Common myeloid progenitor, CD34-positive (primary cell): ENCODE measurements around the gene PCDHGA10.
"Not testable (repeated sequence)": the region's sequence is repeated elsewhere in the genome, so short reads cannot be mapped to it uniquely, and the experiment has no call there.

ENCODE experiments used
- CTCF ChIA-PET: fragments of 350-600 bp; sonication (Branson Sonifier 250); formaldehyde crosslinking; loops from one replicate; lab custom pipeline; 2021; ENCODE audit warnings: antibody characterized with exemption; lab: Charles Lee
- POLR2A ChIA-PET: fragments of 350-600 bp; sonication (Branson Sonifier 250); formaldehyde crosslinking; loops from one replicate; lab custom pipeline; 2021; ENCODE audit warnings: antibody characterized with exemption; lab: Charles Lee
- DNase-seq, 3 donors: peaks; one replicate each; pipeline versions ENCODE4 v3.0.0 to v3.0.0-alpha.2; 2013
- H3K27ac ChIP-seq, 2 experiments: 1 replicate in 1 of 2; 2 replicates in 1 of 2; pipeline ENCODE4 v1.7.0; 2013; ENCODE audit warnings: inconsistent platforms in 2 of 2, low read length in 2 of 2, mild to moderate bottlenecking in 2 of 2, low read depth in 1 of 2, moderate library complexity in 1 of 2; ENCODE audit not compliant: severe bottlenecking in 2 of 2, insufficient read depth in 1 of 2, poor library complexity in 1 of 2
- H3K27me3 ChIP-seq, 5 experiments: replicated peaks in 2 of 5; 1 replicate in 3 of 5; 2 replicates in 2 of 5; pipeline versions ENCODE4 v1.6.1 to v1.7.0; 2013; ENCODE audit warnings: low read length in 4 of 5, mild to moderate bottlenecking in 2 of 5, moderate library complexity in 2 of 5, inconsistent platforms in 1 of 5; ENCODE audit not compliant: insufficient read depth in 5 of 5, control insufficient read depth in 4 of 5
- H3K36me3 ChIP-seq, 4 experiments: 1 replicate in 2 of 4; 2 replicates in 2 of 4; pipeline versions ENCODE4 v1.6.1 to v1.7.0; 2013; ENCODE audit warnings: low read length in 3 of 4, control low read depth in 1 of 4, mild to moderate bottlenecking in 1 of 4; ENCODE audit not compliant: control insufficient read depth in 4 of 4, insufficient read depth in 4 of 4
- H3K4me1 ChIP-seq, 4 experiments: 1 replicate in 3 of 4; 2 replicates in 1 of 4; pipeline versions ENCODE4 v1.6.1 to v1.7.1; 2013; ENCODE audit warnings: low read length in 3 of 4, mild to moderate bottlenecking in 3 of 4, control low read depth in 1 of 4, inconsistent platforms in 1 of 4, moderate library complexity in 1 of 4; ENCODE audit not compliant: control insufficient read depth in 4 of 4, insufficient read depth in 4 of 4; ENCODE audit errors: control extremely low read depth in 1 of 4
- H3K4me3 ChIP-seq, 7 experiments: 1 replicate in 4 of 7; 2 replicates in 3 of 7; pipeline versions ENCODE4 v1.5.1 to v1.7.0; 2013; ENCODE audit warnings: mild to moderate bottlenecking in 7 of 7, low read length in 6 of 7, moderate library complexity in 6 of 7, inconsistent platforms in 2 of 7, low read depth in 2 of 7, control low read depth in 1 of 7; ENCODE audit not compliant: insufficient read depth in 4 of 7, control insufficient read depth in 1 of 7; ENCODE audit errors: extremely low read depth in 1 of 7
- H3K9me3 ChIP-seq, 5 experiments: 1 replicate in 4 of 5; 2 replicates in 1 of 5; pipeline versions ENCODE4 v1.6.1 to v1.7.1; 2013; ENCODE audit warnings: low read length in 4 of 5, mild to moderate bottlenecking in 2 of 5, inconsistent platforms in 1 of 5, low read depth in 1 of 5, moderate library complexity in 1 of 5; ENCODE audit not compliant: control insufficient read depth in 4 of 5, insufficient read depth in 2 of 5; ENCODE audit errors: control extremely low read depth in 1 of 5
- WGBS: methylation state at CpG from one replicate; pipeline ENCODE4 v1.1.5; 2013; ENCODE audit not compliant: insufficient coverage; 5-methylcytosine and 5-hydroxymethylcytosine counted together

Gene PCDHGA10

GRCh38 chr5:141373673-141374317, 39.0 kb upstream of the PCDHGA10 start, which contains the start of gene PCDHGA6:
PCDHGA6 (plus strand) TSS chr5:141373891; CDS start chr5:141374084, 193 bp downstream.
- ChIA-PET POLR2A (no interaction called here), CTCF (interaction anchor here (0.7 to 1.0 kb wide), 3 partner anchors 10 to 17 kb away, joined by 3 to 5 read pairs (median 3); partner anchors contain the start of genes PCDHGA5 and PCDHGB2)
- peak in 2 of 3 donors; percentile 30 to 44 for DNase-seq
- peaks cover 0 to 5% (median 0%) of the 10 kb centered on the region in 4 experiments for H3K36me3 ChIP-seq
- WGBS = 19% methylated on average over 25 of the region's 27 CpGs
- H3K4me3 ChIP-seq = peak within 1 kb of the TSS in 3 of 7 experiments; percentile 12 to 35 (median 12)
- peaks cover 11 to 79% (median 62%) of the 10 kb centered on the region in 5 experiments for H3K9me3 ChIP-seq
- H3K4me1 ChIP-seq = peaks cover 0 to 6% (median under 1%) of the 10 kb centered on the region in 4 experiments
- no peak within 1 kb of the TSS for H3K27ac ChIP-seq
- H3K27me3 ChIP-seq = peaks cover 9 to 84% (median 24%) of the 10 kb centered on the region in 5 experiments

- no peak for DNase-seq
- Histone ChIP-seq H3K4me3 (no peak overlapping the region), H3K27me3 (peaks cover 9 to 78% (median 22%) of the 10 kb centered on the region in 5 experiments), H3K36me3 (peaks cover 0 to 5% (median 0%) of the 10 kb centered on the region in 4 experiments), H3K27ac (no peak overlapping the region), H3K9me3 (peaks cover 13 to 80% (median 64%) of the 10 kb centered on the region in 5 experiments), H3K4me1 (peaks cover 0 to 6% (median under 1%) of the 10 kb centered on the region in 4 experiments)
- CTCF ChIA-PET = interaction anchor here (0.7 to 1.0 kb wide), 2 partner anchors 11 to 14 kb away, joined by 3 to 5 read pairs; partner anchors contain the start of genes PCDHGA5 and PCDHGB2
- POLR2A ChIA-PET = no interaction called here
- 55% methylated on average over 12 of the region's 14 CpGs for WGBS
Observed at GRCh38 chr5:141374627-141375026, 38.2 kb upstream of the PCDHGA10 start.

- POLR2A ChIA-PET = not testable (repeated sequence)
Observed at GRCh38 chr5:141375444-141376155, 37.2 kb upstream of the PCDHGA10 start.

GRCh38 chr5:141382469-141383294, 30.1 kb upstream of the PCDHGA10 start, which contains the start of gene PCDHGA7:
PCDHGA7 (plus strand) TSS chr5:141382742; CDS start chr5:141382900, 158 bp downstream.
- H3K9me3 ChIP-seq = peaks cover 3 to 62% (median 39%) of the 10 kb centered on the region in 5 experiments
- H3K36me3 ChIP-seq = no peaks in the 10 kb centered on the region
- WGBS = 6% methylated on average over 31 of the region's 37 CpGs
- peaks cover 6 to 57% (median 28%) of the 10 kb centered on the region in 5 experiments for H3K27me3 ChIP-seq
- ChIA-PET POLR2A (no interaction called here), CTCF (interaction anchor here (0.7 to 1.5 kb wide), 4 partner anchors 14 to 181 kb away, joined by 3 to 5 read pairs (median 4); partner anchors contain the start of gene TAF7)
- H3K4me1 ChIP-seq = no peaks in the 10 kb centered on the region
- no peak within 1 kb of the TSS for H3K27ac ChIP-seq
- H3K4me3 ChIP-seq = peak within 1 kb of the TSS in 6 of 7 experiments; percentile 16 to 63 (median 51)
- peak in 2 of 3 donors; percentile 54 to 58 for DNase-seq

More at GRCh38 chr5:141375444-141376155, 37.2 kb upstream of the PCDHGA10 start:
- H3K27me3 ChIP-seq = peaks cover 9 to 71% (median 19%) of the 10 kb centered on the region in 5 experiments
- not testable (repeated sequence) for H3K4me1 ChIP-seq, H3K36me3 ChIP-seq, H3K27ac ChIP-seq, DNase-seq, H3K4me3 ChIP-seq
- CTCF ChIA-PET = interaction anchor here (0.6 kb wide), 1 partner anchor 764 kb away, joined by 3 read pairs; no protein-coding TSS in a partner anchor
- 38% methylated on average over 17 of the region's 48 CpGs for WGBS
- peaks cover 13 to 77% (median 62%) of the 10 kb centered on the region in 5 experiments for H3K9me3 ChIP-seq

- Histone ChIP-seq H3K4me3 (peak overlapping the region in 2 of 7 experiments; percentile 62 to 63), H3K9me3 (peaks cover 3 to 60% (median 42%) of the 10 kb centered on the region in 5 experiments), H3K27ac (no peak overlapping the region), H3K27me3 (peaks cover 7 to 58% (median 29%) of the 10 kb centered on the region in 5 experiments), H3K36me3 (no peaks in the 10 kb centered on the region), H3K4me1 (no peaks in the 10 kb centered on the region)
- ChIA-PET CTCF (interaction anchor here (0.7 to 1.5 kb wide), 3 partner anchors 13 to 180 kb away, joined by 3 to 5 read pairs (median 4); no protein-coding TSS in a partner anchor), POLR2A (no interaction called here)
- no peak for DNase-seq
- 29% methylated on average over 13 of the region's 21 CpGs for WGBS
Observed at GRCh38 chr5:141383345-141383744, 29.4 kb upstream of the PCDHGA10 start.
